ENCODE data around the gene HOXA5. TPM values are rescaled to one million over a fixed set of nuclear protein-coding genes. Genes with fewer than 3 reads are reported as not detected.

HOXA5 gene
- total RNA-seq, 1 donor from 2014 or later: 0.50 TPM

DNA sequence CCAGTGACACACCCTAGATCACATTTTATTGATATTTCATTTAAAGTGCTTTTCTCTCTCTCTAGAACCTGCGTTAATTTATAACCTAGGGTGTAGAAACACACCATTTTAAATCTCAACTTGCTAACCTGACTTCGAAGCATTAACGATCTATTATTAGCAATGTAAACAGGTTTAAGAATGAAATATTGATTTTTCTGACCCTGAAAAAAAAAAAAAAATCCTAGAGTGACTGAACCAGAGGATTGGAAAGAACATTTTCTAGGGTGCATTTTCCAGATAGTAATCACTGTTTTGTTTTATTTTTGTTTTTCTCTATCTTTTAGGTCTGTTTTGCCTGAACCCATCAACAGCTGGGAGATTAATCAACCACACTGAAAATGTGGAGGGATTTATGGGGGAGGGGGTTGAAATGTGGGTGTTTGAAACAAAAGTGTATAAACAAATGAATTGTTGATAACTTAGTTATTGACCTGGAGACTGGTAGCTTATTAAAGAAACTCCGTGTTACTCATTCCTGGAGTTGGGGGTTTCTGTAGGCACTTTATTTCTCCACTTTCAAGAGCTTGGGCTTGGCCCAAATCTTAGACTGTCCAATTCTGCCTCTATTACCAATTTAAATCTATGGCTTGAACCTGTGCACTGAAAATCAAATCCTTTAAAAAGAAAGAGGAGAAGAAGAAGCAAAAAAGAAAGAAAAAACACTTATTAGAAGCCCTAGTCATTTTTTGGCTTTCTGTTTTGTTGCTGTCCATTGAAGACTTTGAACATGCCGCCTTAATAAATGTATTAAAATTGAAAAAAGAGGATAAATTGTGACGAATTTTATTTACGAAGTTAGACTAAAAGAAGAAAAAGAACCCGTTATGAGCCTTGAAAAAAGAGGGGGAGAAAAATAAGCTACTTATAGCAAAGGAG lies 43.8 kb downstream of the HOXA5 start:
- ATAC-seq (no peak), DNase-seq (ENCODE audit: low spot score) (no peak)

- DNase-seq (ENCODE audit: low spot score): no peak
- no peak for ATAC-seq
Measured at GRCh38 chr7:27098578-27099451, 44.7 kb downstream of the HOXA5 start.

DNA sequence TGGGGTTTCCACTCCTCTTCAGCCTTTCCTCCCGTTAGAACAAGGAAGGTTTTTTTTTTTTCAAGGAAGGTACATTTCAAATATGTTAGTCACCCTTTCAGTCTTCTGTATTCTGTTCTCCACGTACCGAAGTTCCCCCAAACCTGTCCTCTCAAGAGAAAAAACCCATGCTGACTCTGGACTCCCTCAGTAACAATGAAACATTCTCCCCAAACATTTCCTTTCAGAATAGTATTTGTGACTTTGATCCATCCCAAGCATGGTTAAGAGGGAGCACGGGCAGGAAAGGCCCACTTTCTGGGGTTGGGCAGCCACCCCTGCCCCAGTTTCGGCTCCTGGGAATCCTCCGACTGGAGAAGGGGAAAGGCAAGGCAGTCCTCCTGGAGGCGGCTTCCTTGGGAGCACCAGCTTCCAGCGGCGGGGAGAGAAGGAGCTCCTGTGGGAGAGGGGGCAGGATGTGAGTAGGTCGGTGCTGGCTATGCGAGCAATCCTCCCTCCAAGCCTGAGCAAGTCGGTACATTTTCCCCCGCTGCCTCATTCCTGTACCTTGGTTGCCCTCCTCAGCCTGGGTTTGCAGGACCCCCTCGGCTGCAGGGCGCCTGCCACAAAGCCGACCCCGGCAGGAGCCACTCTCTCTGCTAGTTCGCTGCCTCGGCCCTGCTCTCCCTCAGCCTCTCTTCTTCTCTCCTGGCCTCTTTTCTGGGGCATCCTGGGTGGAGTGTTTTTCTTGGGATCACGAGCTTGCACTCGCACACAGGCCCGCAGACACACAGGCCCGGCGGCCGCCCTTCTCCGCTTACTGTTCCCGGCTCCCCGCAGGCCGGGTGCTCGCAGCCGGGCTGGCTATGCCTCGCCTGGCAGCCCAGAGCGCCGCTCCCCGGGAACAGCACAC lies 45.5 kb downstream of the HOXA5 start:
- ATAC-seq (no peak), DNase-seq (ENCODE audit: low spot score) (no peak)

DNA sequence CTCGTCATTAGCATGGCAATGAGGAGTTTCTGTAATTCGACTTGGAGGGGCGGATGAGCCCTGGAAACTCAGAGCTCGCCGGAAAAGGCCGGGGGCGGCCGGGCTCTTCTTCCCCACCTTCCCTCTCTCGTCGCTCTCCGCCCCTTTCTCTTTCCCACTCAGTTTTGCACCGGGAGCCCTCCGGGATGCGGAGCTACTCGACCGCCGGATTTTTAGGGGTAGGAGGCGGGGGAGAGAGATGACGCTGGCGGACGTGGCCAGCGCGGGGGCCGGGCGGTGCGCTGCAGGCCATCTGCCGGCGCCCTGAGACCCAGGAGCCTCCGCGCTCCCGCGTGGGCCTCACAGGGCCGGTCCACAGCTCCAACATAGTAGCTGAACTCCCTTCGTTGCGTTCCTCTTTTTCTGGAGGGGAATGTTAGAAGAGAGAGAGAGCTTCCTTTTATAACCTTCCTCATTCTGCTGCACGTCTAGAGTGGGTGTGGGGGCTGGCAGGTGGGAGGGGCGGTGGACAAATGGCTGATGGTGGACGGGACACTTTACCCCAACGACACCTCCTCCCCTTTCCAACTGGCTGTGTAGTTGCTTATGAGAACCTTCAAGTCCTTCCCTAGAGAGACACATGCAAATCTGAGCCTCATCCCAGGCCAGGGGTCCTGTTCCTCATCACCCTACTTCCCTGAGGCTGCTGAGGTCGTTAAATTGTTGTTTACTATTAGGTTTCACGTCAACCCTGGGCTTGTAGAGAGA lies 46.5 kb downstream of the HOXA5 start:
- DNase-seq (ENCODE audit: low spot score): no peak
- ATAC-seq: peak; percentile 49

DNA sequence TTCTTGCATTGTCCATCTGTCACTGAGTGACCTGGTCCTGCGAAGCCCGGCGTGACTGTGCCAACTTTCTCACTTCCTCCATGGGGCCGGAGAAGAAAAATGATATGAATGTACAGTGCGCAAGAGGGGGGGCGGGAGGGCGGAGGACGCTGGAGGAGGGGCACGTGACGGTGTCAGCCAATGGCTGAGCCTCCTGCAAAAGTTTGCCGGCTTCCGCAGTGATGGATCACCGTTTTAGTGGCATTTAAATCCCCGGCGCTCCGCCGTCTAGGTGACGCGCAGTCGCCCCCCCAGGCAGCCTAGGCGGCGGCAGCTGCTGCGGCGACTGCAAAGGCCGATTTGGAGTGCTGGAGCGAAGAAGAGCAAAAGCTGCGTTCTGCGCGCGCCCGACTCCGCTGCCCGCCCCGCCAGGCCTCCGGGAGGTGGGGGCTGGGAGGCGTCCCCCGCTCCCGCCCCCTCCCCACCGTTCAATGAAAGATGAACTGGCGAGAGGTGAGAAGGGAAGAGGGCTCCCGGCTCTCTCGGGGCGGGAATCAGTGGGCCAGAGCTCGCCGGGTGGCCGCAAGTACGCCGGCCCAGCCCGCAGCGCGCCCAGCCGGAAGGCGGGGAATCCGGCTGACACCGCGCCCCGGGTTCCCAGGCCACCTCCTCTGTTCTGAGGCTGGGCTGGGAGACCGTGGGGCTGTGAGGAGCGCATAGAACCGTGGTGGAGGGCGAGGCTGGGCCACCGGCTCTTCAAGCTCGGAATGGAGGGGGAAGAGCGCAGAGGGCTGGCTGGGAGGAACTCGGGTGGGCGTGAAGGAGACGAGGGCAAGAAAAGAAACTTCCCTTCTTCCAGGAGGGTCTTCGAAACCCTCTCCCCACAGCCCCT lies 47.3 kb downstream of the HOXA5 start, which contains the start of gene HOXA1:
Gene HOXA1, minus strand, starts transcription at position 104 of the 871 bp plus-strand sequence. Its CDS starts 88 bp downstream, at position 16.
- peak; percentile 67 for DNase-seq (ENCODE audit: low spot score)
- ATAC-seq: peak; percentile 75

DNA sequence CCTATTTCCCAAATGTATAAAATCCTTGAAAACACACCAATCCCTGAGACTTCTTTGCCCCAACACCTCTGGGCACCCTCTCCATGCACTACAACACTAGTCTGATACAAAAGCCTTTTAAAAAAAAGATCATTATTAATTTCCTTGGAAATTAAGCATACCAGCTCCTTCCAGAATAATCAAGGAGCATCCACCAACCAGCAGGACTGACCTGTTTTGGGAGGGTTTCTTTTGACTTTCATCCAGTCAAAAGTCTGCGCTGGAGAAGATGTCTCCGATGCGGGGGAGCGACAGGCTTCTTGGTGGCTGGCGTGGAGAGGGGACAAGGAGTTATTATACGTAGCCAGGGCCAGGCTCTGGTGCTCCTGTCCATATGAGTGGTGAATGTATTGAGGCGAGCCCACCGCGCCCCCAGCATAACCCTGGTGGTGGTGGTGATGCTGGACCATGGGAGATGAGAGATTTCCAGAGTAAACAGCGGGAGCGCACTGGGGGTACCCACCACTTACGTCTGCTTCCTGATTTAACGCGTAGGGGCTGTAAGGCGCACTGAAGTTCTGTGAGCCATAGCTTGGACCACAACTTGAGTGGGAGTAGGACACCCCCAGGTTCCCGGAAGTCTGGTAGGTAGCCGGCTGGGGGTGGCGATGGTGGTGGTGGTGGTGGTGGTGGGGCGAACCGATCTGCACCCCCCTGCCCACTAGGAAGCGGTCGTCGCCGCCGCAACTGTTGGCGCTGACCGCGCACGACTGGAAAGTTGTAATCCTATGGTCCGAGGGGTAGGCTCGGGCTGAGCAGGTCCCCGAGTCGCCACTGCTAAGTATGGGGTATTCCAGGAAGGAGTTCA lies 48.2 kb downstream of the HOXA5 start:
- DNase-seq (ENCODE audit: low spot score) (no peak), ATAC-seq (no peak)

DNA sequence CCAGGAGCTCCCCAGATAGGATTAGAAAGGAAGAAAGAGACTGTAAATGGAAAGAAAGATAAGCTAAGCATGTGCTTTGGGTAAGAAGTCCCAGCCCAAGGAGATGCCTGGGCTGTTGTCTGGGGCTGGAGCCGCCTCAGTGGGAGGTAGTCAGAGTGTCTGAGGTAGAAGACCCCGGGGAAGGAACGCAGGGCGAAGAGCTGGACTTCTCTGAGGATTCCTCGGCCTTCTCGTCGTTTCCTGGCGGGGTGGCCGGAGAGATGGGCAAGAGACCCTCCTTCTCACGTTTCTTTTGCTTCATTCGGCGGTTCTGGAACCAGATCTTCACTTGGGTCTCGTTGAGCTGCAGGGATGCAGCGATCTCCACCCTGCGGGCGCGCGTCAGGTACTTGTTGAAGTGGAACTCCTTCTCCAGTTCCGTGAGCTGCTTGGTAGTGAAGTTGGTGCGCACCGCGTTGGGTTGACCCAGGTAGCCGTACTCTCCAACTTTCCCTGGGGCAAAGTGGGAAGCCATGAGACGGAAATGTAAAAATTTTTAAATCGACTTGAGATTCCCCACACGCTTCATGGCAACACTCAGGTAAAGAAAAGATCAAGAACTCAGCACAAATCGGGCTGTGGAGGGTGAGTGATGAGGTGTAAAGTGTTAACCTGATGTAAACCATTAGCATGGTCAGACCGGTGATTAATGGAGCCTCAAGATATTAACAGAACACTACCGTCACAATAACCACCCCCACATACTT lies 49.0 kb downstream of the HOXA5 start:
- no peak for DNase-seq (ENCODE audit: low spot score)
- ATAC-seq: no peak

- no peak for DNase-seq (ENCODE audit: low spot score)
- no peak for ATAC-seq
Measured at GRCh38 chr7:27093184-27093895, 50.1 kb downstream of the HOXA5 start.

DNA sequence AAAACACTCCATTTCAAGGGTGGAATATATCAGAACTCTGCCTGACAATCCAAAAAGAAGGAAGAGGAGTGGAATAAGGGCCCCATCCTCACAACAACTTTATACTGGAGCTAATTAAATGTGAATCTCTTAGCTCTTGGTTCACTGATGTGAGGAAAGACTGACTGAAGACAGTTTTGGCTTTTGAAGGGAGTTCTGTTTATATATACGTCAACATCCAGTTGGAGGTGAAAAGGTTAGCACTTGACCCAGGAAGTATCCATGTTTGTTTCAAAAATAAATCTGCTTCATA lies 50.7 kb downstream of the HOXA5 start:
- DNase-seq (ENCODE audit: low spot score) (no peak), ATAC-seq (no peak)

DNA sequence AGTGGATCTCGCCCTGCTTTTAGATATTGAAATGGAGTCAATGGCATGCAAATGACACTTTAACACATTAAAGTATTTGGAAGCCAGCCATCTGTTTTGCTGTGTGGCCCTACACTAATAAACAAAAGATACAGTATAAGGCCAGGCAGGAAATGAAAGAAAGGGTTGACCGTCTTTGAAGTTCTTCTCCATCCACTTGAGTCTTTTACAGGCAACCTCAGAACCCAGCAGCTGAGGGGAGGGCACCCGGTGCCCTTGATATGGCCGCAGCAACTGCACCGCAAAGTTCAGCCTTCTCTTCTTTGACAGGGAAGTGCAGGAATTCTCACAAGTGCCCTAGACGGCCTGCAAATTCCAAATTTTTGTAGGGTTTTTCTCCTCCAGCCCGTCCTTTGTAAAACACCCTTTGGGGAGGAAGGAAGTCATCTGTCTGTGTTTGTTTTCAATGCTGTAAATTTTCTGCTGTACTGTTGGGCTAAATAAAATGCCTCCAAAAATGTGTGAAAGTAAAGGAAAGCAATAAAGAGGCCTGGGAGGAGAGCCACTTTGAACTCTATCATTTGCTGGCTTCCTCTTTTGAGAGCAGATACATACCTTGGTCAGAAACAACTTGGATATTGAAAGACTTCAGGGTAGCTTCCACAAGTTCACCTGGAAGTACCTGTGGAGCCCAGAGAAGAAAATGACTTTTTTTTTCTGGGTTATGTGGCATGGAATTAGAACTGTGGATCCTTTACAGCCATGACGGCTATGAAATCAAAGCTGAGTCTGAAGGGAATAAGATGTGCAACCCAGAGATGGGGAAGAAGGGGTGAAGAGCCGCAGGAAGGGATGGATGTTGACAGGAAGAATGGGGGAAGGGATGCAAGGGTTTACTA lies 51.3 kb downstream of the HOXA5 start:
- ATAC-seq: no peak
- no peak for DNase-seq (ENCODE audit: low spot score)

DNA sequence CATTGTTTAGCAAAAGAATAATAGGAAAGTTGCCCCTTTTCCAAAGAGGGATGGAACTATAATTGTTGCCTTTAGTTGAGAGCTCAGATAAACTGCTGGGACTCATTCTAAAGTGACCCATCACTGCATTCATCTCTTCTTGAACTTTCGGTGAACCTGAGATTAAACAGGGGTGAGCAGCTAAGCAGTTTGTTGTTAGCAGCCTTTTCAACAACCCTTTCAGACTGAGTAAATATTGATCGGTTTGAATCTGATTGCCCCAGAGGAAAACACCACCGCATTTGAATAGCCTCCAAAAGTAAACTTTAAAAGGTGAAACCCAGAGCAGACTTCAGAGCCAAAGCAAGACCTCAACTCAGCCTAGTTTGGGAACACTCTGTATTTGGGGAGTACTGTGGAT lies 52.4 kb downstream of the HOXA5 start:
- no peak for ATAC-seq
- DNase-seq (ENCODE audit: low spot score): no peak

Other genes starting within 250 kb of the HOXA5 start
- 0.08 TPM for gene HOXA1, start 47.7 kb downstream of the HOXA5 start, total RNA-seq
- 0.15 TPM for gene HOXA2, start 41.0 kb downstream of the HOXA5 start, total RNA-seq
- 0.43 TPM for gene HOXA4, start 12.9 kb downstream of the HOXA5 start, total RNA-seq
- not detected for gene HOXA6, start 4.1 kb upstream of the HOXA5 start, total RNA-seq
- 0.30 TPM for gene HOXA3, start 8.9 kb upstream of the HOXA5 start, total RNA-seq
- not detected for gene HOXA7, start 13.0 kb upstream of the HOXA5 start, total RNA-seq
- not detected for gene HOXA9, start 21.9 kb upstream of the HOXA5 start, total RNA-seq
- gene HOXA10, start 30.6 kb upstream of the HOXA5 start, total RNA-seq: 0.10 TPM
- gene HOXA11, start 41.6 kb upstream of the HOXA5 start, total RNA-seq: not detected
- 0.03 TPM for gene HOXA13, start 56.4 kb upstream of the HOXA5 start, total RNA-seq
- gene EVX1, start 99.1 kb upstream of the HOXA5 start, total RNA-seq: not detected